Activated CD4-positive, alpha-beta T cell treated with anti-CD3 and anti-CD28 coated beads, Interleukin-2, amount 10 ng/mL, durations not matched to agents 7 days and 5 days (primary cell): ENCODE measurements around the gene HS3ST5. TPM values are rescaled to one million over a fixed set of nuclear protein-coding genes. Genes with fewer than 3 reads are reported as not detected.

ENCODE experiments used
- CTCF ChIA-PET: fragments of 350-600 bp; sonication (Branson Sonifier 250); formaldehyde crosslinking; loops from one replicate; lab custom pipeline; 2021; ENCODE audit warnings: antibody characterized with exemption; lab: Charles Lee
- POLR2A ChIA-PET: fragments of 350-600 bp; sonication (Branson Sonifier 250); formaldehyde crosslinking; loops from one replicate; lab custom pipeline; 2021; ENCODE audit warnings: antibody characterized with exemption; lab: Charles Lee
- DNase-seq: peaks from one replicate; pipeline ENCODE4 v3.0.0-alpha.2; 2020
- H3K27ac Mint-ChIP-seq: one replicate; pipeline ENCODE4 v1.8.0; 2021; ENCODE audit warnings: mild to moderate bottlenecking, moderate library complexity, mixed read lengths
- H3K27me3 Mint-ChIP-seq: one replicate; pipeline ENCODE4 v1.8.0; 2021; ENCODE audit warnings: mixed read lengths
- H3K36me3 Mint-ChIP-seq: one replicate; pipeline ENCODE4 v1.8.0; 2021; ENCODE audit warnings: low read depth, mixed read lengths
- H3K4me1 Mint-ChIP-seq: one replicate; pipeline ENCODE4 v1.8.0; 2021; ENCODE audit warnings: mixed read lengths
- H3K4me3 Mint-ChIP-seq: one replicate; pipeline ENCODE4 v1.8.0; 2021; ENCODE audit warnings: mild to moderate bottlenecking, moderate library complexity, mixed read lengths
- H3K9me3 Mint-ChIP-seq: one replicate; pipeline ENCODE4 v1.8.0; 2021; ENCODE audit warnings: mixed read lengths
- total RNA-seq, 2 experiments: library from RNA; stranded (reverse); gene quantifications; one replicate each; pipeline ENCODE4 v1.2.3, GENCODE V29; 2021

Gene HS3ST5
- total RNA-seq, 2 experiments from 2014 or later = not detected

DNA sequence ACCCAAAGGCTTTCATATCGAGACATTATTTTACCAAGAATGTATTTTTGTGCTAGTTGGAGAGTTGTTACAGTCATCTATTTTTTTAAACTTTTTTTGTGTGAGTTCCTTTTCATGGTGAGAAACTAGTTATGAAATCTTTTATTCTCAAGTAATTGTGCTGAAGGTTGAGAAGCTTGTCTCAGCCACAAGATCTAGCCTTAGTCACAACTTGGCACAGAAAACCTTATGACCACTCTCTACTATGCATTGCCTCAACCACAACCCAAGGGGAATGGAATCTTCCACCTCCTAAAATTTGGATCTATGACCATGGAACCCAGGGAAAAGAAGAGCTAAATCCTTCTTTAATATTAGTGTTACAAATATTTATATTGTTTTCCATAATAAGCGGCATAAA, 58.5 kb downstream of the HS3ST5 start:
- no peak overlapping the region for H3K27ac Mint-ChIP-seq
- DNase-seq = no peak
- no peaks in the 10 kb centered on the region for H3K9me3 Mint-ChIP-seq
- H3K4me3 Mint-ChIP-seq = no peak overlapping the region
- no peaks in the 10 kb centered on the region for H3K4me1 Mint-ChIP-seq
- ChIA-PET CTCF (no interaction called here), POLR2A (no interaction called here)
- H3K36me3 Mint-ChIP-seq = no peaks in the 10 kb centered on the region
- no peaks in the 10 kb centered on the region for H3K27me3 Mint-ChIP-seq

DNA sequence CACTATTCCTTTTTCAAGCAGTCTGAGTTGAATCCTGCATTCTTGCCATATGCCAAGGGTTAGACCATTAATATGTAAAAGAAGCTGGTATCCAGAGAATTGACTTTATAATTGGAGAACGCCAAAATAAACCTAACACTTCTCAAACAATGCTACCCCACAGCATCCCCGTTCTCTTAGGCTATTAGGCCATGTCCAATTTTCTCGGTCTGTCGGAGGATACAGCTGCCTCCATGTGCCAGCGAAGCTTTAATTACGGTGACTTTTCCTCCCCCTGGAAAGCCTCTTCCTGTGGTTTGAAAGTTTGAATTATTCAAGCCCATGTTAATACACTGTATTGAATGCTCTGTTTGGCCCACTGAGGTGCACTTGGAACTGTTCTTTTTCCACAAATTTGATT, 60.5 kb downstream of the HS3ST5 start:
- ChIA-PET POLR2A (no interaction called here), CTCF (no interaction called here)
- H3K9me3 Mint-ChIP-seq = no peaks in the 10 kb centered on the region
- H3K4me1 Mint-ChIP-seq = no peaks in the 10 kb centered on the region
- no peak for DNase-seq
- no peaks in the 10 kb centered on the region for H3K27me3 Mint-ChIP-seq
- H3K4me3 Mint-ChIP-seq = no peak overlapping the region
- H3K27ac Mint-ChIP-seq = no peak overlapping the region
- no peaks in the 10 kb centered on the region for H3K36me3 Mint-ChIP-seq

DNA sequence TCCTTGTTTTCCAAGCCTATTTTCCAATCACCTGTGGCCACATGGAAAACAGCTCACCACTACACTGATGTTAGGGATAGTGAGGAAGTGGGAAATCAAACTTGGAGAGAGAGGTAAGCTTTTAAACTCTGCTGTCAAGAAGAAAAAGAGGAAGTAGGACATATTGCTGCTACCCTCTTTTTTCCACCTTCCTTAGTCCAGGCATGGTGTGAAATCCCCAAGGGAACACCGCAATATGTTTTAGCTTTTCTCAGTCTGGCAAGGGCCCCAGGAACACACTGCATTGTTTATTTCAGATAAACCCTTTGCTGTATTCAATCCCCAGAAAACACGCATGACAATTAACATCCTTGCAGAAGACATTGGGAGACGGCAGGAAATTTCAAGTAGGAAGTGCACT, 61.3 kb downstream of the HS3ST5 start:
- no peaks in the 10 kb centered on the region for H3K27me3 Mint-ChIP-seq
- H3K27ac Mint-ChIP-seq = no peak overlapping the region
- CTCF ChIA-PET = no interaction called here
- H3K9me3 Mint-ChIP-seq = no peaks in the 10 kb centered on the region
- DNase-seq = no peak
- POLR2A ChIA-PET = no interaction called here
- H3K4me1 Mint-ChIP-seq = no peaks in the 10 kb centered on the region
- H3K4me3 Mint-ChIP-seq = no peak overlapping the region
- no peaks in the 10 kb centered on the region for H3K36me3 Mint-ChIP-seq

DNA sequence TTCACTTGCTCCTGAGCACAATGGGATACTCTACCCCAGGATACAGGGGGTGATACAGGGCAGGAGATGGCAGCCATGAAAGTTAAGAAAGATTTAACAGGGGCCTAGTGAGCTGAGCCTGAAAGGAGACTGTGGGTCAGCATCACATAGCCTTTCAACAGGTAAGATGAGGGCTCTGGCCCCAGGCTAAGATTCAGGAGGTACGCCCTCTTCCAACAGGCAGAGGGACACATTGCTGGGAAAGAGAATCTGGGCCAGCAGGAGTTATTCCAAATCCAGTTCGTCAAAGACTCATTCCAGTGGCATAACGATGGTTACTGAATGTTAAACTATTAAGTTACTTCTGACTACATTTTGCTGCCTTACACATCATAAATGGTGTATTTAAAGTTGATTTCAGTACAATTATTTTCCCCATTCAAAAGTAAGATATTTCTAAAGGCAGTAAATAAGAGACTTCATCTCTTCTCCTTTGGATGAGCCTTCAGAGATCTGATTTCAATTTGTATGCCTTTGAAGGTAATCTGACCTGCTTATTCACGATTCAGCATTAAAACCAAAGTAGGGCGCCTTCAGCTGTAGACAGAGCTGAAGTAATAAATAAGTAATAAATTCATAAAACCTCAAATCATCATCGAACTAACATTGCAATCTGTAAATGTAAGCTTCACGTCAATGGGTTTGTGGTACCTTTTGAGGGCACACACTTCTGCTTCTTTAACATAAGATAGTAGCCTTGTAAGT, 62.4 kb downstream of the HS3ST5 start:
- Mint-ChIP-seq H3K27me3 (no peaks in the 10 kb centered on the region), H3K4me3 (no peak overlapping the region), H3K4me1 (no peaks in the 10 kb centered on the region), H3K36me3 (no peaks in the 10 kb centered on the region), H3K27ac (no peak overlapping the region), H3K9me3 (no peaks in the 10 kb centered on the region)
- ChIA-PET CTCF (no interaction called here), POLR2A (no interaction called here)
- no peak for DNase-seq

DNA sequence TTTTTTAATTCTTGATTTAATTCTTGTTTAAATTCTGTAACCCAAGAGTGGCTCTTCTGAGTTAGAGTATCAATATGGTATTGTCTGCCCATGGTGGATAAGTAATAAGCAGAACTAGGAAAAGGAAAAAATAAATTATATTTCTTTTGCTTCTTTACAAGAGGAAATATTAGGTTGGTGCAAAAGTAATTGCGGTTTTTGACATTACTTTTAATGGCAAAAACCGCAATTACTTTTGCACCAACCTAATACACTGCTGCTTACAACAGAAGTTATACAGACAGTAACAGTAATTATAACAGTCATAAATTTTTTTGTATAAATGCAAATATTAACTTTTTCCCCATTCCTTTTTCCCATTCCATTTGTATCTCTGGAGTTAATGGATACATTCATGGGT, 65.6 kb downstream of the HS3ST5 start:
- DNase-seq = no peak
- CTCF ChIA-PET = no interaction called here
- Mint-ChIP-seq H3K27ac (no peak overlapping the region), H3K27me3 (no peaks in the 10 kb centered on the region), H3K36me3 (no peaks in the 10 kb centered on the region), H3K9me3 (no peaks in the 10 kb centered on the region), H3K4me3 (no peak overlapping the region), H3K4me1 (no peaks in the 10 kb centered on the region)
- POLR2A ChIA-PET = no interaction called here

DNA sequence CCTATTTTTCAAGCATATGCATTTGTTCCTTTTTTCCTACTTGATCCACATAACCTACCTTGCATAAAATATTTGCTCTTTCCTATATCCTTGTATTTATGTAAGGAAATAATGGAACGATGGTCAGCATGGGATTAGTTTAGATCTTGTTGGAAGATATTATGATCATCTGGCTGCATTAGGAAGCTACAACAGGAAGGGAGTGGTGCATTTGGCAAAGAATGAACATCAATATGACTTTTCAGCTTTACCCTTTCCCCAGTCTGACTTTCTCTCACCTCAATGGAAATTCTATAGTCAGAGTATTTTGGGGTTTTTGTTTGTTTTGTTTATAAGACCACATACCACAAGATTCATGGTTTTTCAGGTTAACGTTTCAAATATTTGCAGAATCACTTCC, 66.0 kb downstream of the HS3ST5 start:
- Mint-ChIP-seq H3K4me3 (no peak overlapping the region), H3K9me3 (no peaks in the 10 kb centered on the region), H3K27me3 (no peaks in the 10 kb centered on the region), H3K27ac (no peak overlapping the region), H3K36me3 (no peaks in the 10 kb centered on the region), H3K4me1 (no peaks in the 10 kb centered on the region)
- ChIA-PET CTCF (no interaction called here), POLR2A (no interaction called here)
- no peak for DNase-seq

DNA sequence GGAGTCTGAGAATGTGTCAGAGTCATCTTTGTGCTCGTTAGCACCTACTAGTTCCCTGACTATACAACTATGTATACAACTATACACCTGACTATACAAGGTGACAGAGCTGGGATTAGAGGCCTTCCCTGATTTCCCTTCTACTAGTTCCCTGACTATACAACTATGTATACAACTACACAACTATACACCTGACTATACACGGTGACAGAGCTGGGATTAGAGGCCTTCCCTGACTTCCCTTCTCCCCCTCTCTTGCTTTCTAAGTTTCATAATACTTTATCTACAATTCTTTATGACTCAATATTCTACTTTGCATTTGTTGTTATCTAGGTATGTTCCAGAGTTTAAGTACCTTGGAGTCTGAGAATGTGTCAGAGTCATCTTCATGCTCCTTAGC, 68.0 kb downstream of the HS3ST5 start:
- H3K36me3 Mint-ChIP-seq = no peaks in the 10 kb centered on the region
- no peaks in the 10 kb centered on the region for H3K9me3 Mint-ChIP-seq
- CTCF ChIA-PET = no interaction called here
- H3K27me3 Mint-ChIP-seq = no peaks in the 10 kb centered on the region
- H3K4me3 Mint-ChIP-seq = no peak overlapping the region
- no peaks in the 10 kb centered on the region for H3K4me1 Mint-ChIP-seq
- no peak for DNase-seq
- no peak overlapping the region for H3K27ac Mint-ChIP-seq
- POLR2A ChIA-PET = no interaction called here

DNA sequence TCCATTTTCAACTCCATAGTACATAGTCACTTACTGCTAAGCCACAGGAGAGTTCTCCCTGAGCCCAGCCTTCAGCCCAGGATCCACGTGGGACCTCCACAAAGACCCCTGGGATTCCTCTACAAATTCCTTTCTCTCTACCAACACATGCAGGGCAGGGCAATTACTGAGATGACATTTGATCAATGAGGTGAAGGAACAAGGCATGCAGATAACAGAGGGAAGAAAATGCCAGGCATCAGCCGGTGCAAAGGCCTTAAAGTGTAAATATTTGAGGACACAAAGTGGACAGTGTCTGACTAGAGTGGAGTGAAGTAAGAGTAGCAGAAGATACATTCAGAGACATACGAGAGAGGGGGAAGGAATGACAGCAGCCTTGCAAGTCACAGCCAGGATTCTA, 70.2 kb downstream of the HS3ST5 start:
- Mint-ChIP-seq H3K27ac (no peak overlapping the region), H3K4me1 (no peaks in the 10 kb centered on the region), H3K36me3 (no peaks in the 10 kb centered on the region), H3K4me3 (no peak overlapping the region), H3K9me3 (no peaks in the 10 kb centered on the region), H3K27me3 (no peaks in the 10 kb centered on the region)
- DNase-seq = no peak
- ChIA-PET POLR2A (no interaction called here), CTCF (no interaction called here)

DNA sequence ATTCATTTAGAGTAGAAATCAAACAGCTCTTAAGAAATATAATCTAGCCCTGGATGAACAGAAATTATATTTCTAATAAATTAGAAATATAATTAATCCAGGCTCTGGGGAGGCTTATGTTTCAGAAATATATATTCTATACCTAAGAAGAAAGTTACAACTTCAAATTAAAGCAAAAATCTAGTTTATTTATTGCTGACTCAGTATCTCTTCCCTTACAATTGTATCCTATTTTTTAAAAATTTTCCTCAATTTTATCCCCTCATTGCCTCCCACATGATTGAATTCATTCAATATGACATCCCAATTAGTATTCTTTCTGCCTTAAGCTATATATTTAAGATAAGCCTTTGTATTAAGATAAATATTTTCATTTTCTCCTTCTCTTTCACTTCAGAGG, 71.4 kb downstream of the HS3ST5 start:
- no peaks in the 10 kb centered on the region for H3K27me3 Mint-ChIP-seq
- ChIA-PET POLR2A (no interaction called here), CTCF (no interaction called here)
- H3K4me3 Mint-ChIP-seq = no peak overlapping the region
- no peak for DNase-seq
- no peaks in the 10 kb centered on the region for H3K36me3 Mint-ChIP-seq
- H3K9me3 Mint-ChIP-seq = no peaks in the 10 kb centered on the region
- H3K4me1 Mint-ChIP-seq = no peaks in the 10 kb centered on the region
- H3K27ac Mint-ChIP-seq = no peak overlapping the region

DNA sequence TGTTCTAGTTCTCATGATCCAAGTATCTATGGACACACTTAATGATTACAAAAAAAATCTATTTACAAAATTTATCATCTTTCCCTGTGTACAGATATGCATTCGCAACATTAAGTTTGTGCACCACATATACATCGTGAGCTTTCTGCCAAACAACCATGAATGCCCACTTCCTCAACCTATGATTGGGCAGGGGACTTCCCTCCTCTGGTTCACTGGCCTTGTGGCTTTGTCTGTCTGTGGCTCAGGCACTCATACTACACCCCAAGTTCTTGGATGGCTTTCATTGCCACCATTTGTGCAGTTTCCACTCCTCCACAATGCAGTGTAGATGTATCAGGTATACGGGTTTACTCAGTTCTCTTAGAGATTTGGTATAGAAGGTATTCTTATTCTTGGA, 74.9 kb downstream of the HS3ST5 start:
- CTCF ChIA-PET = no interaction called here
- no peak for DNase-seq
- no peak overlapping the region for H3K27ac Mint-ChIP-seq
- POLR2A ChIA-PET = no interaction called here
- no peak overlapping the region for H3K4me3 Mint-ChIP-seq
- H3K9me3 Mint-ChIP-seq = no peaks in the 10 kb centered on the region
- H3K36me3 Mint-ChIP-seq = no peaks in the 10 kb centered on the region
- H3K4me1 Mint-ChIP-seq = no peaks in the 10 kb centered on the region
- no peaks in the 10 kb centered on the region for H3K27me3 Mint-ChIP-seq

DNA sequence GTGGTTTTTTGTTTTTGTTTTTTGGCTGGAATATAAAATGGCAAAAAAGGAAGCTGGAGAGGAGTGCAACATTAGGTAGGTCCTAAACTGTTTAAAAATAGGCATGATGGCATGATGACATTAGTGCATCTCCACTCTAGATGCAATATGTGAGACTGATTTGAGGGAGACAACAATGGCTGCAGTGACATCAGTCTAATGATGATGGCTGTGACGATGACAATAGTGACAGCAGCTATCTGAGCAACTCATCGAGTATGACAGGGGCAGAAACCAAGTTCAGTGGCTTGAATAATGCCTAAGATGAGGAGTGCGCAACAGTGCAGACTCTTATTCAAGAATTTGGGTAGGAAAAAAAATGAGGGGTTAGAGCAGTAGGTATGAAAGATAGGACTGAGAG, 82.0 kb downstream of the HS3ST5 start:
- Mint-ChIP-seq H3K9me3 (no peaks in the 10 kb centered on the region), H3K27ac (no peak overlapping the region), H3K4me3 (no peak overlapping the region), H3K27me3 (no peaks in the 10 kb centered on the region), H3K36me3 (no peaks in the 10 kb centered on the region), H3K4me1 (no peaks in the 10 kb centered on the region)
- no peak for DNase-seq
- CTCF ChIA-PET = no interaction called here
- POLR2A ChIA-PET = no interaction called here

DNA sequence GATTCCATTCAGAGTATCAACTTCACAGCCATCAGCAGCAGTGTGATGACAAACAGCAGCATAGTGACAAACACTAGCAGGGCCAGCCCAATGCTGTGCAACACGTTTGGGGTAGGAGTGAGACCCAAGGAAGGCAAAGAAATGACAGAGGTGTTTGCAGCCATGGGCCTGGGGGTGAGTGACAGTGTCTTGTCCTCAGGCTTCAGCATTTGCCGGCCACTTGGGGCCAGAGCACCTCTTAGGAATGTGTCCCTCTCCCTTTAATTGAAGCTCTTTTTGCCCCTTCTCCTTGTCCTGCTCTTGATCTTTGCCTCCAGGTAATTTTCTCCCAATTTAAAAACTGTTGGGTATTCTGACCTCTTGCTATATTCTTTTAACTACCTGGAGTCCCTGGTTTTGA, 84.4 kb downstream of the HS3ST5 start:
- Mint-ChIP-seq H3K27ac (no peak overlapping the region), H3K27me3 (no peaks in the 10 kb centered on the region), H3K4me3 (no peak overlapping the region), H3K4me1 (no peaks in the 10 kb centered on the region), H3K9me3 (no peaks in the 10 kb centered on the region), H3K36me3 (no peaks in the 10 kb centered on the region)
- ChIA-PET CTCF (interaction anchor here (0.7 kb wide), 1 partner anchor 13 kb away, joined by 3 read pairs; no protein-coding TSS in a partner anchor), POLR2A (no interaction called here)
- no peak for DNase-seq

DNA sequence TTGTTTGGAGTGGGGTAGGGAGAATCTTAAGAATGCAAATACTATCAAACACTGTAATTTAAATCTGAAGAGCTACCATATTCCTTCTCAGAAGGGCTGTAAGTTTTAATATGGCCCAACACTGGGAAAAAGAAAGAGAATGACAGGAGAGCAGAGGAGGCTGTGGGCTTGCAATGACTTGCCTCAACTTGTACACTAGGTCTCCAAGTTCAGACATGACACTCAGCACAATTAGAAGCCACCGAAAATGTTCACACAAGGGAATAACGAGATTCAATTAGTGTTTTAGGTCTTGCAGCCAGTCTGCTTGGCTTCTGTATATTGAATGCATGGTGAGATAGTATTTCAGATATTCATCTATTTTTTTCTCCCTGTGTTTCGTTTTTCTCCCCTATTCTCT, 89.4 kb downstream of the HS3ST5 start:
- POLR2A ChIA-PET = interaction anchor here (0.5 kb wide), 1 partner anchor 1307 kb away, joined by 3 read pairs; no protein-coding TSS in a partner anchor
- DNase-seq = no peak
- Mint-ChIP-seq H3K27me3 (no peaks in the 10 kb centered on the region), H3K36me3 (no peaks in the 10 kb centered on the region), H3K4me1 (no peaks in the 10 kb centered on the region), H3K4me3 (no peak overlapping the region), H3K27ac (no peak overlapping the region), H3K9me3 (no peaks in the 10 kb centered on the region)
- CTCF ChIA-PET = no interaction called here

DNA sequence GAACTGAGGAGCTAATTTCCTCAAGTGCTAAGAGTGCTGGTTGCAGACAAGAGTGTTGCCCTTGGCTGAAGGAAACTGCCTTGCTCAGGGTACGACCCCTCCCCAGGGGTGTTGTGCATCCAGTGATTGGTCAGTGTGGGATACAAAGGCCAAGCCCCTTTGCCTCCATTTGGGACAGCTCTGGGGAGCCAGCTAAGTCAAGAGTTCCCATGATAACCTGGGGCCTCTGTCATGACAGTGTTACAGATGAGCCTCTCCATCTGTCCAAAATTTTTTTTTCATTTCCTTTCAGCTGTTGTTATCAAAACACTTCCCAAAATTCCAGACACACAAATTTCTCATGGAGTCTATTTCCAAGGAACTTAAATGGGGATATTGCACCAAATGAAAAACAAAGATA, 93.3 kb downstream of the HS3ST5 start:
- Mint-ChIP-seq H3K4me3 (no peak overlapping the region), H3K9me3 (no peaks in the 10 kb centered on the region), H3K4me1 (no peaks in the 10 kb centered on the region), H3K27me3 (no peaks in the 10 kb centered on the region), H3K36me3 (no peaks in the 10 kb centered on the region), H3K27ac (no peak overlapping the region)
- DNase-seq = no peak
- CTCF ChIA-PET = no interaction called here
- POLR2A ChIA-PET = no interaction called here
